Measurements from ENCODE around the gene PREX1. TPM values are rescaled to one million over a fixed set of nuclear protein-coding genes. Genes with fewer than 3 reads are reported as not detected.

Gene PREX1
- total RNA-seq, 1 donor from 2014 or later, result 20.8 TPM

DNA sequence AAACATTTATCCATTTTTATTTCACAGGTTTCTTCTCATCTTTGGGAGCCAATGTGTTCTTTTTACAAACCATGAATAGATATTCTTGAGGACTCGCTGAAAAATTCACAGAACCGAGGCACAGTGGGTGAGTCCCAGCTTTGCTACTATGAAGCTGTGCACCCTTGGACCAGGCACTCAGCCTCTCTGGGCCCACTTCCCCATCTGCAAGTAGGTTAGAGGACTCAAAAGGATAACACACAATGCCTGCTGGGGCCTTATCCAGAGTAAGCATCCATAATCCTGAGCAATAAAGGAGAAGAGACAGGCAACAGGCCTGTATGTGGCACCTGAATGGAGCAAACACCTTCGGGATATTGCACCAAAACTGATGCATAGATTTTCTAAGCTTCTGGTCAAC lies 153.3 kb downstream of the PREX1 start:
- peaks cover 7% of the 10 kb centered on the region for H3K27me3 Mint-ChIP-seq

DNA sequence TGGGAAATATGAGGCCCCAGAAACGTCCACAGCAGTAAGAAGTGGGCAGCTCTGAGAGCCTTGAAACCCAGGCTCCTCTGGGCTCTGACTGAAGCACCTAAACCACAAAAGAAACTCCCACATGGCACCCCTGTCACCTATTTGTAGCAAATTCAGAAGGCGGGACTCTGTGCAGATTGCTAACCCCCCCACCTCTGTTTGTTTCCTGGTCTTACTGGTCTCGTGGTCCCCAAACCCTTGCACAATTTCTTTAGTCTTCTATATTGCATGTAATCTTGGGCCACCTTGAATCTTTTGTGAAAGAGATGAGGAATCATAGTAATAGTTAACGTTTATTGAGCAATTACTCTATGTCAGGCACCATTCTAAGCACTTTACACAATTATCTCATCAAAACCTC lies 154.3 kb downstream of the PREX1 start:
- TF ChIP-seq, protein P1, sequence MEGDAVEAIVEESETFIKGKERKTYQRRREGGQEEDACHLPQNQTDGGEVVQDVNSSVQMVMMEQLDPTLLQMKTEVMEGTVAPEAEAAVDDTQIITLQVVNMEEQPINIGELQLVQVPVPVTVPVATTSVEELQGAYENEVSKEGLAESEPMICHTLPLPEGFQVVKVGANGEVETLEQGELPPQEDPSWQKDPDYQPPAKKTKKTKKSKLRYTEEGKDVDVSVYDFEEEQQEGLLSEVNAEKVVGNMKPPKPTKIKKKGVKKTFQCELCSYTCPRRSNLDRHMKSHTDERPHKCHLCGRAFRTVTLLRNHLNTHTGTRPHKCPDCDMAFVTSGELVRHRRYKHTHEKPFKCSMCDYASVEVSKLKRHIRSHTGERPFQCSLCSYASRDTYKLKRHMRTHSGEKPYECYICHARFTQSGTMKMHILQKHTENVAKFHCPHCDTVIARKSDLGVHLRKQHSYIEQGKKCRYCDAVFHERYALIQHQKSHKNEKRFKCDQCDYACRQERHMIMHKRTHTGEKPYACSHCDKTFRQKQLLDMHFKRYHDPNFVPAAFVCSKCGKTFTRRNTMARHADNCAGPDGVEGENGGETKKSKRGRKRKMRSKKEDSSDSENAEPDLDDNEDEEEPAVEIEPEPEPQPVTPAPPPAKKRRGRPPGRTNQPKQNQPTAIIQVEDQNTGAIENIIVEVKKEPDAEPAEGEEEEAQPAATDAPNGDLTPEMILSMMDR (conservative IDR thresholded peaks at IDR 0.05), result no peak
- Mint-ChIP-seq H3K4me1 (ENCODE audit: unreplicated experiment) (peaks cover 8% of the 10 kb centered on the region), H3K27ac (no peak overlapping the region), H3K27me3 (peaks cover 10% of the 10 kb centered on the region), H3K36me3 (no peaks in the 10 kb centered on the region), H3K4me3 (no peak overlapping the region), H3K9me3 (peaks cover under 1% of the 10 kb centered on the region)
- no peak for DNase-seq (ENCODE audit: extremely low spot score, unreplicated experiment)

More for the DNA sequence above, 153.3 kb downstream of the PREX1 start:
- Mint-ChIP-seq H3K4me1 (ENCODE audit: unreplicated experiment) (peaks cover 4% of the 10 kb centered on the region), H3K9me3 (peaks cover 4% of the 10 kb centered on the region), H3K4me3 (no peak overlapping the region), H3K36me3 (peaks cover 6% of the 10 kb centered on the region), H3K27ac (no peak overlapping the region)
- TF ChIP-seq, protein P1 (conservative IDR thresholded peaks at IDR 0.05), result no peak
- no peak for DNase-seq (ENCODE audit: extremely low spot score, unreplicated experiment)

GRCh38 chr20:48672324-48672723 lies 155.5 kb downstream of the PREX1 start:
- Mint-ChIP-seq H3K4me1 (ENCODE audit: unreplicated experiment) (peaks cover 8% of the 10 kb centered on the region), H3K36me3 (no peaks in the 10 kb centered on the region), H3K27ac (no peak overlapping the region), H3K27me3 (peaks cover 10% of the 10 kb centered on the region), H3K9me3 (no peaks in the 10 kb centered on the region), H3K4me3 (no peak overlapping the region)
- no peak for DNase-seq (ENCODE audit: extremely low spot score, unreplicated experiment)
- TF ChIP-seq, protein P1 (conservative IDR thresholded peaks at IDR 0.05), result no peak

DNA sequence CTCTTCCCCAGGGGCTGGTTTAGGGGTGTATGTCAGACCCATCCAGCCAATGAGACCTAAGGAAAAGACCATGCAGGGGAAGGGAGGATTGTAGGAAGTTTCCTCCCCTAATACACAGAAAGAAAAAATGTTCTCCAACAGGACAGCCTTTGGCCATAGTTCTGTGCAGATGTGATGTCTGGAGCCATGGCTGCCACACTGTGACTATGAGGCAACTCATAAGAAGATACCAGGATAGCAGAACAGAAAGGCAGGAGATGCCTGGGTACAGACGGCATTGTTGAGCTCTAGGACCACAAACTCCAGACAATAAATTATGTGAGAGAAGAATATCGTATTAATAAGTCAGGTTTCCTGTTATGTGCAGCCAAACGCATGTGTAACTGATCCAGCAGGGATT lies 156.7 kb downstream of the PREX1 start:
- H3K4me3 Mint-ChIP-seq, result no peak overlapping the region
- TF ChIP-seq, protein P1 (conservative IDR thresholded peaks at IDR 0.05), result no peak
- H3K36me3 Mint-ChIP-seq, result no peaks in the 10 kb centered on the region
- H3K27me3 Mint-ChIP-seq, result peaks cover 10% of the 10 kb centered on the region
- peaks cover 8% of the 10 kb centered on the region for H3K4me1 Mint-ChIP-seq (ENCODE audit: unreplicated experiment)
- no peaks in the 10 kb centered on the region for H3K9me3 Mint-ChIP-seq
- H3K27ac Mint-ChIP-seq, result no peak overlapping the region
- DNase-seq (ENCODE audit: extremely low spot score, unreplicated experiment), result no peak

DNA sequence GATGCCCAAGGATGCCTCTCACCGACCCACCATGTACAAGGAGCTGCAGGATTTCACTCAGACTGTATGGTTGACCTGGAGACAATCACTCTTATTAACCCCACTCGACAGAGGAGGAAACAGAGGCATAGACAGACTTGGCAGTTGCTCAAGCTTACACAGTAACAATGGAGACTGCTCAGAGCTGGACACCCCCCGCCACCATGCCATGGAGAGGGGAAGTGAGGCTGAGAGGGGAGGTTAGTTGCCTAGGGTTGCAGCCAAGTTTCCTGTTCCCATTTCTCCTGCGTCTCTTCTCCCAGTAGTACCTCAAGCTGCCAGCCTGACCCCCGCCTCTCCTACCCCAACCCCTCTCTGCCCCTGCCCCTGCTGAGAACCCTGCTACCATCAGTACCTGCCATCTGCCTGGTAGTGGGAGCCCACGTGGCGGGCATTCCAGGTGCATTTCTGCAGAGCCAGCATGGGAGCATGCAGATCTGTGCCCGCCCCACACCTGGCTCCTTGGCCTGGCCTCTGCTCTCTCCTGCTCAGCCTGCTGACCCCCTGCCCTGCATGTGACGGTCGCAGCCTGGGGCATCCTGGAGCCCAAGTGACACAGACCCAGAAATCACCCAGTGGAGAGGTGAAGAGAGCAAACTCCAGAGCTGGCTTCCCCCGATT lies 157.7 kb downstream of the PREX1 start:
- Mint-ChIP-seq H3K36me3 (no peaks in the 10 kb centered on the region), H3K27ac (no peak overlapping the region), H3K9me3 (no peaks in the 10 kb centered on the region), H3K4me1 (ENCODE audit: unreplicated experiment) (peaks cover 8% of the 10 kb centered on the region), H3K27me3 (peaks cover 10% of the 10 kb centered on the region), H3K4me3 (no peak overlapping the region)
- DNase-seq (ENCODE audit: extremely low spot score, unreplicated experiment), result no peak
- TF ChIP-seq, protein P1 (conservative IDR thresholded peaks at IDR 0.05), result no peak

Measured in type B pancreatic cell (in vitro differentiated cells).